ENCODE measurements around the gene LRCH3.

LRCH3 gene

DNA sequence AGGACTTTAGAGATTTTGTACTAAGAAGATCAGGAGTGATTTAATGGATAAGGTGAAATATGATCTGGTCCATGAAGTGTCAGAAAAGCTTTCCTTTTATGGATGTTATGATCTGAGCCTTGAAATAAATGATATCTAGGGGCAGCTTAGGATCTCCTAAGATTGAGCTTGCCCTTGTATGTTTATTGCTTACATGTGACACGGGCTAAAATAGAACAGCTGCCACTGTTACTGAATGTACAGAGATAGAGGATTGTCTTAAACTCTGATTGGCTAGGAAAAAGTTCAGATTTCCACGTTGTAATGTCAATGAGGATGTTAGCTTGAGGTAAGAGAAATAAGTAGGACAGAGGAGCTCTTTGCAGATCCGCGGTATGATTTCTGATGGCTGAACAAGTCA, 32.5 kb upstream of the LRCH3 start:
- Histone ChIP-seq H3K27ac (no peak overlapping the region), H3K4me3 (IDR thresholded peaks at IDR 0.05; ENCODE audit: insufficient read depth, low read depth, low read length) (no peak overlapping the region), H3K4me1 (ENCODE audit: low read depth, poor library complexity, severe bottlenecking) (peaks cover 6% of the 10 kb centered on the region), H3K79me2 (ENCODE audit: insufficient read depth, low read depth) (peaks cover 19% of the 10 kb centered on the region), H3K9ac (no peak overlapping the region), H3K27me3 (ENCODE audit: insufficient read depth, low read depth) (no peaks in the 10 kb centered on the region), H2AFZ (ENCODE audit: low read depth) (no peak overlapping the region), H3K4me2 (no peak overlapping the region), H3K36me3 (ENCODE audit: insufficient read depth) (no peaks in the 10 kb centered on the region; the same call in 1 of the 2 replicates), H4K20me1 (ENCODE audit: insufficient read depth) (peaks cover 7% of the 10 kb centered on the region; the same call in 1 of the 2 replicates)
- TF ChIP-seq, protein P1, sequence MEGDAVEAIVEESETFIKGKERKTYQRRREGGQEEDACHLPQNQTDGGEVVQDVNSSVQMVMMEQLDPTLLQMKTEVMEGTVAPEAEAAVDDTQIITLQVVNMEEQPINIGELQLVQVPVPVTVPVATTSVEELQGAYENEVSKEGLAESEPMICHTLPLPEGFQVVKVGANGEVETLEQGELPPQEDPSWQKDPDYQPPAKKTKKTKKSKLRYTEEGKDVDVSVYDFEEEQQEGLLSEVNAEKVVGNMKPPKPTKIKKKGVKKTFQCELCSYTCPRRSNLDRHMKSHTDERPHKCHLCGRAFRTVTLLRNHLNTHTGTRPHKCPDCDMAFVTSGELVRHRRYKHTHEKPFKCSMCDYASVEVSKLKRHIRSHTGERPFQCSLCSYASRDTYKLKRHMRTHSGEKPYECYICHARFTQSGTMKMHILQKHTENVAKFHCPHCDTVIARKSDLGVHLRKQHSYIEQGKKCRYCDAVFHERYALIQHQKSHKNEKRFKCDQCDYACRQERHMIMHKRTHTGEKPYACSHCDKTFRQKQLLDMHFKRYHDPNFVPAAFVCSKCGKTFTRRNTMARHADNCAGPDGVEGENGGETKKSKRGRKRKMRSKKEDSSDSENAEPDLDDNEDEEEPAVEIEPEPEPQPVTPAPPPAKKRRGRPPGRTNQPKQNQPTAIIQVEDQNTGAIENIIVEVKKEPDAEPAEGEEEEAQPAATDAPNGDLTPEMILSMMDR (conservative IDR thresholded peaks at IDR 0.05; ENCODE audit: low read depth, low read length) = no peak

DNA sequence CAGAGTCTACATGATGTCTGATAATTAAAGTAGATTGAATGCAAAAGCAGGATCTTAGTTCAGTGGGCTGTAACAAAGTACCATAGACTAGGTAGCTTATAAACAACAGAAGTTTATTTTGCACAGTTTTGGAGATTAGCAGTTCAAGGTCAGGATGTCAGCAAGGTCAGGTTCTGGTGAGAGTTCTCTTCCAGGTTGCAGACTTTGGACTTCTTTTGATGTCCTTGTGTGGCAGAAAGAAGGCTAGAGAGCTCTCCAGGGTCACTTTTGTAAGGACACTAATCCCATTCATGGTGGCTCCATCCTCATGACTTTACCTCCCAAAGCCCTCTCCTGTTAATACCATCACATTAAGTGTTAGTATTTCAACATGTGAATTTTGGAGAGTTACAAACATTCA, 29.3 kb upstream of the LRCH3 start:
- Histone ChIP-seq H3K79me2 (ENCODE audit: insufficient read depth, low read depth) (no peaks in the 10 kb centered on the region), H3K9ac (no peak overlapping the region), H3K4me2 (no peak overlapping the region), H4K20me1 (ENCODE audit: insufficient read depth) (no peaks in the 10 kb centered on the region), H3K27me3 (ENCODE audit: insufficient read depth, low read depth) (no peaks in the 10 kb centered on the region), H3K36me3 (ENCODE audit: insufficient read depth) (no peaks in the 10 kb centered on the region; the same call in 1 of the 2 replicates), H3K4me3 (IDR thresholded peaks at IDR 0.05; ENCODE audit: insufficient read depth, low read depth, low read length) (no peak overlapping the region), H2AFZ (ENCODE audit: low read depth) (no peak overlapping the region), H3K4me1 (ENCODE audit: low read depth, poor library complexity, severe bottlenecking) (no peaks in the 10 kb centered on the region), H3K27ac (no peak overlapping the region)
- TF ChIP-seq, protein P1 (conservative IDR thresholded peaks at IDR 0.05; ENCODE audit: low read depth, low read length) = no peak

DNA sequence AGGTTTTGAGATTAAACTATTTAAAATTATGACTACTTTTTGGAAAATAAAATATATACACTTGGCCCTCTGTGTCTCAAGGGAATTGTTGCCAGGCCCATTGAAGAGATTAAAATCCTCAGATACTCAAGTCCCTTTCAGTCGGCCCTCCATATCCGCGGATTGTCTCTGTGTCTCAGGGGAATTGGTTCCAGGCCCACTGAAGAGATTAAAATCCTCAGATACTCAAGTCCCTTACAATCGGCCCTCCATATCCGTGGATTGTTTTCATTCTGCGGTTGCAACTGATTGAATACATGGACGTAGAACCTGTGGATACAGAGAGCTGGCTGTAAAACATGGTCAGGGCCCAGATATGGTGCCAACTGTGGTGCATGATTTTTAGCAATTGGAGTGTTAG, 15.7 kb upstream of the LRCH3 start:
- TF ChIP-seq, protein P1 (conservative IDR thresholded peaks at IDR 0.05; ENCODE audit: low read depth, low read length) = no peak
- H4K20me1 ChIP-seq (ENCODE audit: insufficient read depth) = no peaks in the 10 kb centered on the region
- no peak overlapping the region for H3K4me2 ChIP-seq
- peaks cover 5% of the 10 kb centered on the region; the same call in 1 of the 2 replicates for H3K36me3 ChIP-seq (ENCODE audit: insufficient read depth)
- no peaks in the 10 kb centered on the region for H3K4me1 ChIP-seq (ENCODE audit: low read depth, poor library complexity, severe bottlenecking)
- no peak overlapping the region for H2AFZ ChIP-seq (ENCODE audit: low read depth)
- H3K27me3 ChIP-seq (ENCODE audit: insufficient read depth, low read depth) = no peaks in the 10 kb centered on the region
- H3K27ac ChIP-seq = no peak overlapping the region
- no peak overlapping the region for H3K9ac ChIP-seq
- H3K4me3 ChIP-seq (IDR thresholded peaks at IDR 0.05; ENCODE audit: insufficient read depth, low read depth, low read length) = no peak overlapping the region
- no peaks in the 10 kb centered on the region for H3K79me2 ChIP-seq (ENCODE audit: insufficient read depth, low read depth)

DNA sequence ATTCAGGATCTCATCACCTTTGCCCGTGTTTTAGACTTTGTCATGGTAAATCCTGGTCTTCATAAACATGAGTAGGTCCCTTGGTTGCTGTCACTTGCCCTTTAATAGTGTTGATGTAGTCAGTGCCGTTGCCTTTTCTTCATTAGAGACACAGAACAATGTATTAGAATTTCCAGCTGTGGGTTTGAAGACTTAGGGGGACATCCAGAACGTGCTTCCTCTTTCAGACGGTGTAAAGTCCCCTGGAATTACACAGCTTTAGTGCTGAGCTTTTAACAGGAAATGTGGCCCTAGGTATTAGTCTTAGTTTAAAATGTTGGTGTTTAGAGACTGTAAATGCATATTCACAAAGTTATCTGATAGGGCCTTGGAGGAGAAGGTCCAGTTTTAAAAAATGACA, 8.8 kb upstream of the LRCH3 start:
- Histone ChIP-seq H2AFZ (ENCODE audit: low read depth) (no peak overlapping the region), H3K9ac (no peak overlapping the region), H4K20me1 (ENCODE audit: insufficient read depth) (no peaks in the 10 kb centered on the region), H3K27ac (no peak overlapping the region), H3K27me3 (ENCODE audit: insufficient read depth, low read depth) (no peaks in the 10 kb centered on the region), H3K4me1 (ENCODE audit: low read depth, poor library complexity, severe bottlenecking) (no peaks in the 10 kb centered on the region), H3K79me2 (ENCODE audit: insufficient read depth, low read depth) (no peaks in the 10 kb centered on the region), H3K36me3 (ENCODE audit: insufficient read depth) (peaks cover 5% of the 10 kb centered on the region; the same call in 1 of the 2 replicates), H3K4me3 (IDR thresholded peaks at IDR 0.05; ENCODE audit: insufficient read depth, low read depth, low read length) (no peak overlapping the region), H3K4me2 (no peak overlapping the region)
- TF ChIP-seq, protein P1 (conservative IDR thresholded peaks at IDR 0.05; ENCODE audit: low read depth, low read length) = no peak

Data from KMS-11 (cell line).